Activated CD4-positive, CD25-positive, alpha-beta regulatory T cell (primary cell): Measurements from ENCODE around the gene A1CF.

Experiments
- DNase-seq, 4 experiments: peaks; one replicate each; lab custom pipeline; 2025; lab: John Stamatoyannopoulos, UW

Gene A1CF

DNA sequence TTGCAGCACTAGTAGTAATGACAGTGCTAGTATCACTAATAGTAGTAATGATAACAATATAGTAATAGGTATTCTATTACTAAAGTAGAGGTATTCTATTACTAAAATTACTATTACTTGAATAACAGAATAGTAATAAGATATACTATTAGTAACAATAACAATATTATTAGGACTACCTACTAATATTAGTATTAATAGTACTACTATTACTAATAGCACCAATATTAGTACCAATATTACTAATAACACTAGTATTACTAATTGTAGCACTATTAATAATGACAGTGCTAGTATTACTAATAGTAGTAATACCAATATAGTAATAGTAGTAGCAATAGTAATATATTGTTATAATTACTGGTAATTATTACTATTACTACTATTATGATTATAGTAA lies 24.1 kb downstream of the A1CF start:
- no peak for DNase-seq

DNA sequence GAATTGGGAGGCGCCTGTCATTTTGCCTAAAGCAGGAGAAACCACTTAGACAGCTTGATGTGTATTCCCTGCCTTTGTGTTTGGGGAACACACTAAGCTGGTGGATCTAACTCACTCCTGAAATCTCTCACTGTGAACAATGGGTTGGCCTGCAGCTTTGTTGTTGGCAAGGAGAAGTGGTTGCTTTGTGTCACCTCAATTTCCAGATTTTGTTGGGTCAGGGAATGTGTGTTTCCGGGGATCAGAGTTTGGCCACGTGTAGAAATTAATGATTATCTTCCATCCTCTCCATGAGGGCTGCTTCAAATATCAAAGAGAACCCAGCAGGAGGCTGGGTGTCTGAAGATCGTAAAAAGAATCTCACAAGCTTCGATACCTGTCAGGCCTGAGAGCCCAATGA lies 27.8 kb downstream of the A1CF start:
- no peak for DNase-seq

GRCh38 chr10:50855461-50855860 lies 30.0 kb downstream of the A1CF start:
- DNase-seq, result no peak

- DNase-seq, result no peak
Observed at GRCh38 chr10:50855015-50855414, 30.4 kb downstream of the A1CF start.

- no peak for DNase-seq
Observed at GRCh38 chr10:50853557-50853956, 31.9 kb downstream of the A1CF start.

DNA sequence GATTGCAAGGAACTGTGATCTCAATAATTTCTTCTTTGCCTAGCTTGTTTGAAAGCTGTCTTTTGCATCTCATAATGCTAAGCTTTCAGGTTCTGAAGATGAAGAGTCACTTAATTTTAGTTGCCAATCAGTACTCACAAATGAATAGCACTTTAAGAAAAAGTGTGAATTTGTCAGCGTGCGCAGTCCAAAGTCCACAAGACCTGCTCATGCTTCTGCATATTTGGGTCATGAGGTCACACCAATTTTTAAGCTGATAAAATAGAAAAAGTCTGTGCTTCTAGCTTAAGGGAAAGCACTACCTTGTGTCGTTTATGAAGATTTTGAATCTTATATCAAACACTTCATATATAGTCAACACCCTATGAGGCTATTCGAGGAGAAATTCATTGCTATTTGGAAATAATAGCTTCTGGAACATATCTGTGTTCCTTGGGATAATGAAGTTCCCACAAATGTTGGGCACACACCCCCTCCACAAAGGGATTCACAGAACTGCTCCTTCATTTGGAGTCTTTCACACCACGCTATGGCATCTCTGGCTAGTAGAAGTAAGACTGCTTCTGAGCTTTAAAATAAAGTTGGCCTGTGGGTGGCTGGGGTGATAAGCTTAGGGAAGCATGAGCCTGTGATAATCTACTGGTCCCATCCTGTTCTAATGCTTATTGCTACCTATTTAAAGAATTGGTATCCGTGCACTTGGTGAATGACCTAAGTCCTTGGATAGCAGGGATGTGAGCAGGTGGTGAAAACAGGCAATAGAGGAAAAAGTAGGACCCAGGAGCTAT lies 33.3 kb downstream of the A1CF start:
- DNase-seq, result no peak

DNA sequence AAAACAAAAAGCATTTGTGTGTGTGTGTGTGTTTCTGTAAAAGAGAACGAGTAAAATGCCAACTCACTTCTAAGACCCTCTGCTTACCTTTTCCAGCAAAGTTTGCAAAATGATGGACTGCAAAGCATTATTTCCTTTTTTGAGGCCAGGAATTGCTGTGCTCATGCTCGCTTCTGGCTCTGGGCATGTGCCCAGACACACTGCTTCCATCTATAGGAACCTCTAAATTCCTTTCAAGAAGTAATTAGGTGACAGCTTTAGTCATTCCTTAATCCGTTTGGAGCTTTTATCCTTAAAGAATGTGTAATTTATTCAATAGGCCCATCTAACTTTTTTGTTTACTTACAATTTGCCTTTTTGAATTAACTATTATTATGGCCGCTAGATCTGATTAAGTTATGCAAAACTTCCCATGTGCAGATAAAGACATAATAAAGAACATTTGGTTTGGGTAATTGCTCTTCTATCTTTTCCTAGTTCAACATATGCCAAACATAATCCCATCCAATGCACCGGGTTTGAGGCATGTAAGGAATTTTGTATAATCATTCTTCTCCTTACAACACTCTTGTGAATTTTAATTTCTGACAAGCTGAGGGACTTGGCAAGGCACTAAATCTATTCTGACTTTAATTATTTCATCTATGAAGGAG lies 34.7 kb downstream of the A1CF start:
- no peak for DNase-seq

GRCh38 chr10:50846753-50847152 lies 38.7 kb downstream of the A1CF start:
- DNase-seq, result no peak

DNA sequence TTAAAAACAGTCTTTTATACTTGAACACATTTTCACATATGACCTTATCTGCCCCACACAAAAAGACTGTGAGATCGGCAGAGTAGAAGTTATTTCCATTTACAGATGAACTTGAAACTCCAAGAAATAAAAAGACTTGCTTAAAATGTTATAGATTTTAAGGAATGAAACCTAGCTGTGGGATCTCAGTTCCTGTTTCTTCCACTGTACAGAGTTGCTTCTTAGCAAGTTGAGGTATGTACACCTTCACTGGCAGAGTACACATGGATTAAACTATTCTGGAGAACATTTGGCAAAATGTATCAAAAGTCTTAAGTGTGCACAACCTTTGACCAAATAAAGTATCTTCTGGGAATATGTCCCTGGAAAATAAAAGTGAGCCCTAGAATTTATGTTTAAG lies 48.3 kb downstream of the A1CF start:
- DNase-seq, result no peak

DNA sequence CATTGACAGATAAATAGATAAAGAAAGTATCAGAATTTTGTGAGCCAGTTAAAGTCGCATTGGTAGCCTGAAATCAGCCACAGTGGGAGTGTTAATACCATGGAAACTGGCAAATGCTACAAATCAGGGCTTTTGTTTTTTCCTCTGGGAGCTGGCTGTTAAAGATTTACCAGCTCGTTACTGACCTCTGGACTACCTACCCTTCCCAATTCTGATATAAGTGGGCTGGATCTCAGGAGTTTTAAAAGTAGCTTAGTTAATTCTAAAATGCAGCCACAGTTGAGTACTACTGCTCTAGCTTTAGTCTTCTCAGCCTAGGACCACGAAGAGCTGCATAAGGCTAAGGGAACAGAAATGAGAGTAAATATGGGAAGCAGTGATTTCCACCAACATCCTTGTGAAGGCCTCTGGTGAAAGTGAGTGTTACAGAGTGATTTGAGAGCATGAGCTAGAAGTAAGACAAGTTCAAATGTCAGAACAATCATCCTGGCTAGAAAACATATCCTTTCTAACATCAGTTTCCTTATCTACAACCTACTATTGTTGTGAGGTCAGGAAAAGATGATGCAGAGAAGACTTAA lies 53.2 kb downstream of the A1CF start:
- no peak for DNase-seq

DNA sequence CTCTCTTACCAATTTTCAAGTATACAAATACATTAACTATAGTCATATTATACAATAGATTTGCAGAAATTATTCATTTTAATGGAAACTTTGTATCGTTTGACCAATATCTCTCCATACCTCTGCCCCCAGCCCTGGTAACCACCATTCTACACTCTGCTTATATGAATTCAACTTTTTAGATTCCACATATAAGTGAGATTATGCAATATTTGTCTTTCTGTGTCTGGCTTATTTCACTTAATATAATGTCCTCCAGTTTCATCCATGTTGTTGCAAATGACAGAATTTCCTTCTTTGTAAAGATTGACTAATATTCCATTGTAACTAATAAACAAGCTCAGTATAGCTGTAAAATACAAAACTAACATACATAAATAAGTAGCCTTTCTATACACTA lies 55.4 kb downstream of the A1CF start:
- DNase-seq, result no peak

GRCh38 chr10:50824782-50825181 lies 60.6 kb downstream of the A1CF start:
- no peak for DNase-seq

GRCh38 chr10:50823789-50824188 lies 61.6 kb downstream of the A1CF start:
- no peak for DNase-seq

DNA sequence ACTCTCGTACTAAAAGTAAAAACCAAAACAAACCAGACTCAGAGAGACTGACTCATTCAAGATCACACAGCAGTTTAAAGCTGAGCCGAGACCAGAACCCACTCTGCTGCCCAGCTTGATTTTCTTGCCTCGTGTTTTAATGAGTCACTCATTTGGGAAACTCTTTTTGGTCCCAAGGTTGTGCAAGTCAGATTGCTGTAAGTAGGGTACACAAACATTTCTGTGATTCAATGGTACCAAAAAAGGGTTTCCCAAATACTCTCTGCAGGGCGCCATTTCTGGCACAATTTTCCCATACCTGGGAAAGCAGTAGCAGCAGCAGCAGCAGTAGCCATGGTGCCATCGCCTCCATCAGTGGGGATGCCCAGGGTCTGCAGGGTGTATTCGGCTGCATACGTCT lies 75.8 kb downstream of the A1CF start:
- DNase-seq, result no peak

DNA sequence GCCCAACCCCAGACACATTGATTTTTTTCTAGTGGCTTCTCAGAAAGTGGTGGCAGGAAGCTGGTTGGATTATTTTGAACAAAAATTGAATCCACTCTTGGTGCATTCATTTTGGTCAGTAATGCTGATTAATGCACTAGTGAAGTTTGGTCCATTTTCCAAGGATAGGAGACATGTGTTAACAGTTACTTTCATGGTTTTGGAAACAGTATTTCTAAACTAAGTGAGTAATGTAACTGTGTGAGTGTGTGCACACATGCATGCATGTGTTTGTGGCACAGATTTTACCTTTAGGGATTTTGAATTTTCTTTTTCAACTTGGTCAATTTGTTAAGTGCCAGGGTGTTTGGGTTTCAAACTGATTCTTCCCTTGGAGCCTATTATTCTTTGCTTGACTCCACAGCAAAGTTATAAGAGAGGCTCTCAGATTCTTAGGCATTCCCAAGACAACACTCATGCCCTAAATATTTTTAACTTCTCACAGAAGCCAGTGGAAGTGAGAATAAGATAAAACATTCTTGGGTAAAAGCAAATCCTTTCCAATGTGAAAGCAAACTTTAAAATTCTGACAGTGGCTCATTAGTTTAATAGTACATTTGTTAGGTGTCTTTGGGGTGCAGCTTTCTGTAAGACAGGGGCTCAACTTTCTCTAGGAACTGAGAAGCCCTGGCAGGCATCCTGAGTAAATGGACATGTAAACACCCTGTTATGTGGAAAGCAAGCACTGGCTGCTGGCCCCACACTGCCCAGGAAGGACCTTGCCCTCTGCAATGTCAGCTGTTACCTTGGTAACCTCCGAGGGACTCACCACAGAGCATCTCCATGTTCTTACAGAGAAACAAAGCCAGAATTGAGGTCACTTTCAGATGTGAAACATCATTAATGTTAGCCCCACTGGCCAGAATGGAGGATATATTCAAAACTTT lies 77.3 kb downstream of the A1CF start:
- DNase-seq, result no peak

- DNase-seq, result no peak
Observed at GRCh38 chr10:50805981-50806622, 79.3 kb downstream of the A1CF start.

- DNase-seq, result no peak
Observed at GRCh38 chr10:50799595-50799994, 85.8 kb downstream of the A1CF start.

DNA sequence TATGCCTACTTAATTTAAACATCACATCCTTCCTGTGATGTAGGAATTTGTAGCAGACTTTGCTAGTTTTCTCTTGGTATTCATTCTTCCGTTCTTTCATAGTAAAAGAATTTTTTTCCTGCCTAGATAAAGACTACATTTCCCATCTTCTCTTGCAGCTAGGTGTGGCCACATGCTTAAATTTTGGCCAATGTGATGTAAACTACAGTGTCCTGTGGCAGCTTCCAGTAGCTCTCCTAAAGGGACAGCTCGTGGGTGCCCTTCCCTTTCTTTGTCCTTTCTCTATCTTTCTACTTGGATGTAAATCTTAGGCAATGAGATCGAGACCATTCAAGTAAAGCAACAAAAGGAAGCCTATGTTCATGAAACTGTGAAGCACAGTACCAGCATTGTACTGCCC lies 87.1 kb downstream of the A1CF start:
- no peak for DNase-seq

- no peak for DNase-seq
Observed at GRCh38 chr10:50796693-50797092, 88.7 kb downstream of the A1CF start.

- no peak for DNase-seq
Observed at GRCh38 chr10:50794490-50794889, 90.9 kb downstream of the A1CF start.

- DNase-seq, result no peak
Observed at GRCh38 chr10:50788951-50789945, 96.2 kb downstream of the A1CF start.
